HG02970 (cell line): ENCODE data around the gene AUTS2.

ENCODE experiments used
- ATAC-seq: cut with Tn5 transposase; IDR thresholded peaks from one replicate; pipeline ENCODE4 v1.9.1; 2021; ENCODE audit warnings: mild to moderate bottlenecking, moderate library complexity, moderate number of reproducible peaks; ENCODE audit not compliant: unreplicated experiment, low FRiP score

Gene AUTS2

GRCh38 chr7:69706070-69706469 lies 107.8 kb downstream of the AUTS2 start:
- ATAC-seq, result no peak

- no peak for ATAC-seq
Observed at GRCh38 chr7:69708857-69709256, 110.6 kb downstream of the AUTS2 start.

GRCh38 chr7:69710768-69711438 lies 112.6 kb downstream of the AUTS2 start:
- ATAC-seq, result no peak

GRCh38 chr7:69714886-69715576 lies 116.8 kb downstream of the AUTS2 start:
- no peak for ATAC-seq

- ATAC-seq, result no peak
Observed at GRCh38 chr7:69717221-69717620, 118.9 kb downstream of the AUTS2 start.

GRCh38 chr7:69719717-69720116 lies 121.4 kb downstream of the AUTS2 start:
- no peak for ATAC-seq

GRCh38 chr7:69722843-69723242 lies 124.6 kb downstream of the AUTS2 start:
- no peak for ATAC-seq

- no peak for ATAC-seq
Observed at GRCh38 chr7:69723663-69724062, 125.4 kb downstream of the AUTS2 start.

- ATAC-seq, result no peak
Observed at GRCh38 chr7:69728304-69728703, 130.0 kb downstream of the AUTS2 start.

GRCh38 chr7:69732203-69732602 lies 133.9 kb downstream of the AUTS2 start:
- no peak for ATAC-seq

GRCh38 chr7:69735582-69735981 lies 137.3 kb downstream of the AUTS2 start:
- ATAC-seq, result no peak

- no peak for ATAC-seq
Observed at GRCh38 chr7:69736126-69736810, 138.0 kb downstream of the AUTS2 start.

GRCh38 chr7:69738396-69738951 lies 140.2 kb downstream of the AUTS2 start:
- no peak for ATAC-seq

GRCh38 chr7:69739190-69739589 lies 140.9 kb downstream of the AUTS2 start:
- ATAC-seq, result peak; percentile 61

- peak; percentile 32 for ATAC-seq
Observed at GRCh38 chr7:69739931-69740431, 141.7 kb downstream of the AUTS2 start.

- ATAC-seq, result no peak
Observed at GRCh38 chr7:69742237-69742636, 144.0 kb downstream of the AUTS2 start.

- no peak for ATAC-seq
Observed at GRCh38 chr7:69743436-69743835, 145.2 kb downstream of the AUTS2 start.

- ATAC-seq, result no peak
Observed at GRCh38 chr7:69744026-69744425, 145.8 kb downstream of the AUTS2 start.

- ATAC-seq, result no peak
Observed at GRCh38 chr7:69746383-69746782, 148.1 kb downstream of the AUTS2 start.

GRCh38 chr7:69747144-69747543 lies 148.9 kb downstream of the AUTS2 start:
- no peak for ATAC-seq

- no peak for ATAC-seq
Observed at GRCh38 chr7:69748530-69748929, 150.3 kb downstream of the AUTS2 start.
